Astrocyte of the spinal cord (primary cell): ENCODE data around the gene KIRREL2.

ENCODE experiments used
- DNase-seq: peaks from one replicate; pipeline ENCODE4 v3.0.0; 2011; ENCODE audit warnings: low read depth, low spot score
- H3K4me3 ChIP-seq: 2 replicates; pipeline ENCODE4 v1.5.1; 2011; ENCODE audit warnings: low read depth, mild to moderate bottlenecking, low read length, moderate library complexity
- CTCF ChIP-seq: IDR thresholded peaks from 2 replicates; pipeline ENCODE4 v1.5.1; 2012; ENCODE audit warnings: low read depth, mild to moderate bottlenecking, low read length, inconsistent platforms
- in situ Hi-C: cut with HindIII; loops from 2 replicates; pipeline ENCODE4 v1.10.0; 2017; ENCODE audit warnings: low sequenced_read_pairs

KIRREL2 gene

GRCh38 chr19:35851213-35852028, 5.3 kb upstream of the KIRREL2 start:
- no peak for TF ChIP-seq CTCF
- H3K4me3 ChIP-seq = no peak overlapping the region
- DNase-seq = no peak
- in situ Hi-C loops = no loop called here

- DNase-seq = no peak
- in situ Hi-C loops = no loop called here
- TF ChIP-seq CTCF = no peak
- no peak within 1 kb of the TSS for H3K4me3 ChIP-seq
These were observed 4.5 kb upstream of the KIRREL2 start, which contains the start of gene NPHS1 for GRCh38 chr19:35852029-35852780. TSS of gene NPHS1 (minus strand) at chr19:35852504. CDS start at chr19:35851837, 667 bp downstream.

DNA sequence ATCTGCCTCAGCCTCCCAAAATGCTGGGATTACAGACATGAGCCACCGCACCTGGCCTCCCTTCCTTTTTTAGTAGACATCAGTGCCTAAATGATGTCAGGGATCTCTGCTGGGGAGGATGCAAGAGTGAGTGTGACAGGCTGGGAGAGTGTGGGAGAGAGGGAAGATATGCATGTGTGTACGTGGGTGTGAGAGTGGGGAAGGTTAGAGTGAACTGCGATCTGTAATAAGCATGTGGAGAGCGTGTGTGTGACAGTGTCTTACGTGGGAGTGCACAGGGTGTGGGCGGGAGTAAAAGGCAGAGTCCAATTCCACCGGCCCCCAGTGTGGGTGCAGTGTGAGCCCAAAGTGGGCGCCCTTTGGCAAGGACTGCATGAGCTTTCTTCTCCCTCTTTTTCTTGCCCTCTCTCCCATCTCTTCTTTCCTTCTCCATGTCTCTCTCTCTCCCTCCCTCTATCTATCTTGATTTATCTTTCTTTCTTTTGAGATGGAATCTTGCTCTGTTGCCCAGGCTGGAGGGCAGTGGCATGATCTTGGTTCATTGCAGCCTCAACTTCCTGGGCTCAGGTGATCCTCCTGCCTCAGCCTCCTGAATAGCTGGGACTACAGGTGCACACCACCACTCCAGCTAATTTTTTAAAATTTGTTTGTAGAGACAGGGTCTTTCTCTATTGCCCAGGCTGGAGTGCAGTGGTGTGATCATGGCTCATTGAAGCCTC, 3.5 kb upstream of the KIRREL2 start:
- TF ChIP-seq CTCF = no peak
- in situ Hi-C loops = no loop called here
- no peak for DNase-seq
- no peak overlapping the region for H3K4me3 ChIP-seq

DNA sequence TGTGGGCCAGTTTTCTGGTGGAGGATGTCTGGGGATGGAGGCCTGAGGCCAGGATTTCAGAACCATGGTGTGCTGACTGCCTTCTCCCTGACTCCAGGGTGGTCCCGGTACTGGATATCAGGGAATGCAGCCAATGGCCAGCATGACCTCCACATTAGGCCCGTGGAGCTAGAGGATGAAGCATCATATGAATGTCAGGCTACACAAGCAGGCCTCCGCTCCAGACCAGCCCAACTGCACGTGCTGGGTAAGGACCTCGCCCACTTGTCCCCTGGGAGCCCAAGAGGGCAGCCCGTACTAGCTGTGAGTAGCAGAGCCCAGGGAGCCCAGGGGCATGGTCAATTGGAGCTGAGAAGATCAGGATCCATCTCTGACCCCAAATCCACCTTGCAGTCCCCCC, 1.6 kb downstream of the KIRREL2 start:
- H3K4me3 ChIP-seq = no peak overlapping the region
- DNase-seq = no peak
- no peak for TF ChIP-seq CTCF
- in situ Hi-C loops = no loop called here

DNA sequence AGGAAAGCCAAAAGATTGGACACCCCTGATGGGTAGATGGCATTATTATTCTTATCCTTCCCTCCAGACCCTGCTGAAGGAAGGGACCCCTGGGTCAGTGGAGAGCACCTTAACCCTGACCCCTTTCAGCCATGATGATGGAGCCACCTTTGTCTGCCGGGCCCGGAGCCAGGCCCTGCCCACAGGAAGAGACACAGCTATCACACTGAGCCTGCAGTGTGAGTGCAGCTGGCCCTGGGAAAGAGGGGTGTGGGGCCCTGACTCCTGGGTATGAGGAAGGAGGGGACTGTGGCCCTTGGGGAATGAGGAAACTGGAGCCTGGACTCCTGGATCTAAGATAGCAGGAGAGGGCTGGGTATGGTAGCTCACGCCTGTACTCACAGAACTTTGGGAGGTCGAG, 2.7 kb downstream of the KIRREL2 start:
- in situ Hi-C loops = no loop called here
- TF ChIP-seq CTCF = no peak
- H3K4me3 ChIP-seq = no peak overlapping the region
- no peak for DNase-seq

GRCh38 chr19:35860436-35860817, 3.7 kb downstream of the KIRREL2 start:
- DNase-seq = no peak
- in situ Hi-C loops = no loop called here
- no peak overlapping the region for H3K4me3 ChIP-seq
- no peak for TF ChIP-seq CTCF
